Myometrial cell (primary cell): ENCODE measurements around the gene PTPN20. TPM values are rescaled to one million over a fixed set of nuclear protein-coding genes. Genes with fewer than 3 reads are reported as not detected.

ENCODE experiments used
- total RNA-seq: library from RNA; depleted of rRNA; stranded (reverse); fragments of >200 nt; gene quantifications from 2 replicates; pipeline ENCODE4 v1.2.3, GENCODE V29; 2015

Gene PTPN20, protein sequence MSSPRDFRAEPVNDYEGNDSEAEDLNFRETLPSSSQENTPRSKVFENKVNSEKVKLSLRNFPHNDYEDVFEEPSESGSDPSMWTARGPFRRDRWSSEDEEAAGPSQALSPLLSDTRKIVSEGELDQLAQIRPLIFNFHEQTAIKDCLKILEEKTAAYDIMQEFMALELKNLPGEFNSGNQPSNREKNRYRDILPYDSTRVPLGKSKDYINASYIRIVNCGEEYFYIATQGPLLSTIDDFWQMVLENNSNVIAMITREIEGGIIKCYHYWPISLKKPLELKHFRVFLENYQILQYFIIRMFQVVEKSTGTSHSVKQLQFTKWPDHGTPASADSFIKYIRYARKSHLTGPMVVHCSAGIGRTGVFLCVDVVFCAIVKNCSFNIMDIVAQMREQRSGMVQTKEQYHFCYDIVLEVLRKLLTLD
- 0.29 and 0.35 TPM in 2 replicates for total RNA-seq

DNA sequence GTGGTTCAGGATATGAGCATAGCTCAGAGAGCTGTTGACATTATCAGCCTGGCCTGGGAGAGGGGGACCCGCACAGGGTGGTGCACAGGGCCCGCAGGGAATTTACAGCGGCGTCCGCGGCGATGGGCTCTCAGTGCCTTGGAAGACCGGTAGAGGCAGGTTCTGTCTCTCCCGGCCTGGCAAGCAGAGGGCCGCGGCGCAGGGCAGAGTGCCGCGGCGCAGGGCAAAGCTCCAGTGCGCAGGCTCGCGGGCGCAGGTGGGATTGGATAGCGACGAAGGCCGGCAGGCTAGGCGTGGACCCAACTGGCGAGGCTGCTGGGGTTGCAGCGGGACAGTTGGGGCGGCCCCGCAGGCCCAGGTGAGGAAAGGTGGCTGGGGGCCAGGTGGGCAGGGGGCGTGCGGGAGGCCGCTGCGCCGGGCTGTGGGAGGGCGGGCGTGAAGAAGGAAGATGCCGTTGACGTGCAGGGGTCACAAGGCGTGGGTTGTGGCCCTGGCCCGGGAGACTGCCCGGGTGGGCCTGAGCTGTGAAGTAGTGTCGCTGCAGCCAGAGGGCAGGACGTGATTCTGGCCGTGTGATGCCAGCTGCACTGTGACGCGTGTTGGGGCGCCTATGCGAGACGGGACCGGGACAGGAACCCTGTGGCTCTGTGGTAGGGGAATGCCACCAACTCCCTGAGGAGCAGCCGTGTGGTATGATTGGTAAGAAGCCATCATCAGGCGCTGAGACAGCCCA, at the start of gene PTPN20:
Gene PTPN20 (plus strand): TSS at position 285 of the 733 bp plus-strand sequence. CDS start 21,072 bp downstream, outside the sequence.

